Prostate gland (tissue), 2 donors: Measurements from ENCODE around the gene TTC33. TPM values are rescaled to one million over a fixed set of nuclear protein-coding genes. Genes with fewer than 3 reads are reported as not detected.
A peak's percentile ranks its signal among the peaks of the same experiment; 100 is the strongest.
"Not testable (repeated sequence)": the region's sequence is repeated elsewhere in the genome, so short reads cannot be mapped to it uniquely, and the experiment has no call there.

Source experiments
- DNase-seq: peaks from one replicate; pipeline ENCODE4 v3.0.0-alpha.2; 2019; ENCODE audit warnings: low spot score
- H3K27ac ChIP-seq, 2 donors: fragments of 200-600 bp; sonication (generic); 2 replicates each; pipeline ENCODE4 v1.5.1; 2017 to 2019
- H3K27me3 ChIP-seq: fragments of 200-600 bp; sonication (generic); replicated peaks from 2 replicates; pipeline ENCODE4 v1.5.1; 2019; ENCODE audit not compliant: insufficient read depth
- H3K36me3 ChIP-seq, 2 donors: fragments of 200-600 bp; sonication (generic); 1 replicate in 1 of 2; 2 replicates in 1 of 2; pipeline versions ENCODE4 v1.5.1 to v1.8.1; 2017 to 2019
- H3K4me1 ChIP-seq: fragments of 200-600 bp; sonication (generic); replicated peaks from 2 replicates; pipeline ENCODE4 v1.5.1; 2019
- H3K4me3 ChIP-seq, 2 donors: fragments of 200-600 bp; sonication (generic); 2 replicates each; pipeline ENCODE4 v1.5.1; 2017 to 2019
- H3K9me3 ChIP-seq: fragments of 200-600 bp; sonication (generic); 2 replicates; pipeline ENCODE4 v1.5.1; 2017
- POLR2A ChIP-seq: fragments of 450-650 bp; IDR thresholded peaks from one replicate; pipeline ENCODE4 v1.6.1; 2016; ENCODE audit warnings: antibody characterized with exemption, mild to moderate bottlenecking
- POLR2AphosphoS5 ChIP-seq: sonication (generic); formaldehyde crosslinking; IDR thresholded peaks from one replicate; pipeline ENCODE4 v1.6.1; 2017; ENCODE audit warnings: antibody characterized with exemption
- WGBS: methylation state at CpG from one replicate; pipeline ENCODE4 v1.1.5; 2018; 5-methylcytosine and 5-hydroxymethylcytosine counted together
- intact Hi-C: fragments of 100-400 bp; cut with DNase I; formaldehyde crosslinking; loops from one replicate; pipeline ENCODE4 v1.14.2; 2022
- total RNA-seq, 2 donors: library from RNA; depleted of rRNA; stranded (reverse); fragments of >200 nt; gene quantifications; one replicate each; pipeline ENCODE4 v1.1.0, GENCODE V29; 2016
- TF ChIP-seq, protein P1 (sequence below), 4 experiments: fragments of 200-600 bp in 2 of 4; fragments of 450-650 bp in 2 of 4; sonication (generic) in 2 of 4; IDR thresholded peaks; 1 replicate in 3 of 4; 2 replicates in 1 of 4; pipeline ENCODE4 v1.5.1; 2016 to 2019; ENCODE audit warnings: antibody characterized with exemption in 4 of 4, mild to moderate bottlenecking in 2 of 4, moderate library complexity in 2 of 4

The TTC33 gene
- total RNA-seq, 2 donors from 2014 or later: 11.9 to 17.6 TPM

DNA sequence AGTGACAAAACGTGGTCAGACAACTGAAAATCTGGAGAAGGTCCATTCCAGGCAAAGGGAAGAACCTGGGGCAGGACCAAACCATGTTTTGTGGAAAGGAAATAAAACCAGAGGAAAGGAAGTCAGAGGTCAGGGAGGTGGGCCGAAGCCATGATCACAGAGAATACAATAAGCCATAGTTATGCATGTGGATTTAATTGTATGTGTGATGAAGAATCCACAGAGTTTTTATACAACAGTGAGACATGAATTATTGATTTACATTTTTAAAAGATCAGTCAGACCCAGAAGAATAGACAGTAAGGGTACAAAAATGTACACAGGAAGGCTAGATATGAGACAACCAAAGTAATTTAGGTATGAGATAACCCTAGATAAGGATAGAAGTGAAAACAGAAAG, 20.8 kb downstream of the TTC33 start:
- no peak for DNase-seq

DNA sequence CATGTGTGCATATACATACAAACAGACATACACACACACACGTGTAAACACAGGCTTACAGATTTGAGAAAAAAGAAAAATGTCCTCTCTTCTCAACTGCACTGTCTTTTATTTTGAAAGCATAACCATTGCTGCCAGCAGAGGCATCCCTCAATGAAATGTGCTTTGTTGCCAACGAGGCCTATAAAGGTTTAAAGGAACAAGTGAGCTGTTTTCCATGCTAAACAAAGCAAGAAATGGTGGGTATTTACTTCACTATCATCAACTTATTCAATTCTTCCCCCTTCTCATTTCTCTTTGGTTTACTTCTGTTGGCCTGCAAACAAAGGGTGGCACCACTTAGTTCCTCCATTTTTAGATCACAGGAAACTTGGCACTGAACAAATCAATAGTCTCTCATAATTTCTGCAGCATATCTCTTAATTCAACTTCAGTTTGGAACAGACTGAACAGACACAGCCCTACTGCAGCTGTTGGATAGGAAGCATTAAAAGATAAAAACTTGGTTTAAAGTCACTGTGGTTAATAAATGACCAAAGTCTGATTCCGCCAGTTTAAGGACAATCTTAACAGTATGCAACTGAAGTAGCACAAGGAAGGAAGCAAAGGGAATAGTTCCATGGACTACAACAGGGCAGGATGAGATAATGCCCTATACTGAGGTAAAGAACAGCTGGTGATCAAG, 21.7 kb downstream of the TTC33 start:
- Histone ChIP-seq H3K9me3 (no peaks in the 10 kb centered on the region), H3K27me3 (no peaks in the 10 kb centered on the region), H3K27ac (no peak overlapping the region), H3K4me1 (no peaks in the 10 kb centered on the region), H3K4me3 (no peak overlapping the region), H3K36me3 (no peaks in the 10 kb centered on the region)
- TF ChIP-seq POLR2A: no peak
- TF ChIP-seq, protein P1, sequence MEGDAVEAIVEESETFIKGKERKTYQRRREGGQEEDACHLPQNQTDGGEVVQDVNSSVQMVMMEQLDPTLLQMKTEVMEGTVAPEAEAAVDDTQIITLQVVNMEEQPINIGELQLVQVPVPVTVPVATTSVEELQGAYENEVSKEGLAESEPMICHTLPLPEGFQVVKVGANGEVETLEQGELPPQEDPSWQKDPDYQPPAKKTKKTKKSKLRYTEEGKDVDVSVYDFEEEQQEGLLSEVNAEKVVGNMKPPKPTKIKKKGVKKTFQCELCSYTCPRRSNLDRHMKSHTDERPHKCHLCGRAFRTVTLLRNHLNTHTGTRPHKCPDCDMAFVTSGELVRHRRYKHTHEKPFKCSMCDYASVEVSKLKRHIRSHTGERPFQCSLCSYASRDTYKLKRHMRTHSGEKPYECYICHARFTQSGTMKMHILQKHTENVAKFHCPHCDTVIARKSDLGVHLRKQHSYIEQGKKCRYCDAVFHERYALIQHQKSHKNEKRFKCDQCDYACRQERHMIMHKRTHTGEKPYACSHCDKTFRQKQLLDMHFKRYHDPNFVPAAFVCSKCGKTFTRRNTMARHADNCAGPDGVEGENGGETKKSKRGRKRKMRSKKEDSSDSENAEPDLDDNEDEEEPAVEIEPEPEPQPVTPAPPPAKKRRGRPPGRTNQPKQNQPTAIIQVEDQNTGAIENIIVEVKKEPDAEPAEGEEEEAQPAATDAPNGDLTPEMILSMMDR (IDR thresholded peaks at IDR 0.05): peak in 1 of 4 experiments; percentile 4
- intact Hi-C loops: no loop called here
- 12% methylated on average over 3 of the region's 3 CpGs for WGBS
- no peak for DNase-seq

More for the DNA sequence above, 20.8 kb downstream of the TTC33 start:
- WGBS: 78% methylated on average over 2 of the region's 2 CpGs
- no peaks in the 10 kb centered on the region for H3K36me3 ChIP-seq
- intact Hi-C loops: no loop called here
- H3K27ac ChIP-seq: no peak overlapping the region
- H3K27me3 ChIP-seq: no peaks in the 10 kb centered on the region
- H3K9me3 ChIP-seq: no peaks in the 10 kb centered on the region
- TF ChIP-seq POLR2A (no peak), POLR2AphosphoS5 (no peak)
- TF ChIP-seq, protein P1 (IDR thresholded peaks at IDR 0.05): no peak
- H3K4me3 ChIP-seq: no peak overlapping the region
- no peaks in the 10 kb centered on the region for H3K4me1 ChIP-seq

DNA sequence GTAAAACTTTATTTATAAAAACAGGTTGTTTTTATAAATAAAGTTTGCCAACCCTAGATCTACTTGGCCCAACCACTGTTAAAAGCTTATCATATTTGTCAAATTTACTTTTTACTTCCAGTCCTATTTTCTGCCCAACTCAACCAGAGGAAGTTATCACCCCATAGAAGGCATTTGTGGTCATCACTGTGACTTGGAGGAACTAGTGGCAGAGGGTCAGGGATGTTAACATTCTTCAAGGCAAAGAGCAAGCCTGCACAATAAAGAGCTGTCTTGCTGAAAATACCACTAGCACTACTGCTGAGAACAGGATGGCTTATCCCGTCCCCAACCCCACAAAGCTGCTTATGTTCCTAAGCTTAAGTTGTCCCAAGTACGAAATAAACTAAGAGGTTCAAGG, 22.3 kb downstream of the TTC33 start:
- H3K4me3 ChIP-seq: no peak overlapping the region
- DNase-seq: no peak
- WGBS: 86% methylated on average over 2 of the region's 2 CpGs
- no peaks in the 10 kb centered on the region for H3K4me1 ChIP-seq
- intact Hi-C loops: no loop called here
- H3K27ac ChIP-seq: no peak overlapping the region
- no peaks in the 10 kb centered on the region for H3K36me3 ChIP-seq
- TF ChIP-seq, protein P1 (IDR thresholded peaks at IDR 0.05): no peak
- TF ChIP-seq POLR2A (no peak), POLR2AphosphoS5 (no peak)
- H3K27me3 ChIP-seq: no peaks in the 10 kb centered on the region
- no peaks in the 10 kb centered on the region for H3K9me3 ChIP-seq

DNA sequence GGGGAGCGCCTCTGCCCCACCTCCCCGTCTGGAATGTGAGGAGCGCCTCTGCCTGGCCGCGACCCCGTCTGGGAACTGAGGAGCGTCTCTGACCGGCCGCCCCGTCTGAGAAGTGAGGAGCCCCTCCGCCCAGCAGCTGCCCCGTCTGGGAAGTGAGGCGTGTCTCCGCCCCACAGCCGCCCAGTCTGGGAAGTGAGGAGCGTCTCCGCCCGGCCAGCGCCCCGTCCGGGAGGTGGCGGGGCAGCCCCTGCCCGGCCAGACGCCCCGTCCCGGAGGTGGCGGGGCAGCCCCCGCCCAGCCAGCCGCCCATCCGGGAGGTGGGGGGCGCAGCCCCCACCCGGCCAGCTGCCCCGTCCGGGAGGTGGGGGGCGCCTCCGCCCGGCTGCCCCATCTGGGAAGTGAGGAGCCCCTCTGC, 33.3 kb downstream of the TTC33 start:
- DNase-seq, intact Hi-C loops, H3K36me3 ChIP-seq, H3K27me3 ChIP-seq, H3K4me1 ChIP-seq, H3K27ac ChIP-seq, H3K4me3 ChIP-seq, H3K9me3 ChIP-seq: not testable (repeated sequence)
- 97% methylated on average over 36 of the region's 37 CpGs for WGBS

DNA sequence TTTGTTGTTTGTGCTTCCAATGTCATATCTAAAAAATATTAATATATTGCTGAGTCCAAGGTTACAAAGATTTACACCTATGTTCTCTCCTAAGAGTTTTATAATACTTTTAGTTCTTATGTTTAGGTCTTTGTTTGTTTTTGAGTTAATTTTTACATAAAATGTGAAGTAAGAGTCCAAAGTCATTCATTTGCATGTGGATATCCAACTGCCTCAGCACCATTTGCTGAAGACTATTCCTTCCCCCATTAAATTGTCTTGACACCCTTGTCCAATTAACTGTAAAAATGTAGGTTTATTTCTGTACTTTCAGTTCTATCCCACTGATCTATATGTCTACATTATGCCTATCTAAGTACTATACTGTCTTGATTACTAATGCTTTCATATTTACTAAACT, 35.7 kb downstream of the TTC33 start:
- intact Hi-C loops: no loop called here
- no peaks in the 10 kb centered on the region for H3K9me3 ChIP-seq
- H3K27ac ChIP-seq: no peak overlapping the region
- TF ChIP-seq POLR2A (no peak), POLR2AphosphoS5 (no peak)
- TF ChIP-seq, protein P1 (IDR thresholded peaks at IDR 0.05): no peak
- no peak overlapping the region for H3K4me3 ChIP-seq
- H3K4me1 ChIP-seq: no peaks in the 10 kb centered on the region
- DNase-seq: no peak
- H3K36me3 ChIP-seq: no peaks in the 10 kb centered on the region
- H3K27me3 ChIP-seq: no peaks in the 10 kb centered on the region
